Measurements from ENCODE around the gene FZR1.

GRCh38 chr19:3565139-3565538, 59.0 kb downstream of the FZR1 start:
- TF ChIP-seq, protein P1, sequence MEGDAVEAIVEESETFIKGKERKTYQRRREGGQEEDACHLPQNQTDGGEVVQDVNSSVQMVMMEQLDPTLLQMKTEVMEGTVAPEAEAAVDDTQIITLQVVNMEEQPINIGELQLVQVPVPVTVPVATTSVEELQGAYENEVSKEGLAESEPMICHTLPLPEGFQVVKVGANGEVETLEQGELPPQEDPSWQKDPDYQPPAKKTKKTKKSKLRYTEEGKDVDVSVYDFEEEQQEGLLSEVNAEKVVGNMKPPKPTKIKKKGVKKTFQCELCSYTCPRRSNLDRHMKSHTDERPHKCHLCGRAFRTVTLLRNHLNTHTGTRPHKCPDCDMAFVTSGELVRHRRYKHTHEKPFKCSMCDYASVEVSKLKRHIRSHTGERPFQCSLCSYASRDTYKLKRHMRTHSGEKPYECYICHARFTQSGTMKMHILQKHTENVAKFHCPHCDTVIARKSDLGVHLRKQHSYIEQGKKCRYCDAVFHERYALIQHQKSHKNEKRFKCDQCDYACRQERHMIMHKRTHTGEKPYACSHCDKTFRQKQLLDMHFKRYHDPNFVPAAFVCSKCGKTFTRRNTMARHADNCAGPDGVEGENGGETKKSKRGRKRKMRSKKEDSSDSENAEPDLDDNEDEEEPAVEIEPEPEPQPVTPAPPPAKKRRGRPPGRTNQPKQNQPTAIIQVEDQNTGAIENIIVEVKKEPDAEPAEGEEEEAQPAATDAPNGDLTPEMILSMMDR (IDR thresholded peaks at IDR 0.05 in 4 of 5, conservative IDR thresholded peaks at IDR 0.05 in 1 of 5): no peak
- TF ChIP-seq POLR2A (IDR thresholded peaks at IDR 0.05): no peak

Measured in gastrocnemius medialis (tissue), 4 donors.